ENCODE data around the gene NR2C2.
A peak's percentile ranks its signal among the peaks of the same experiment; 100 is the strongest.

The NR2C2 gene

GRCh38 chr3:15064299-15064834 is 117.0 kb downstream of the NR2C2 start:
- no peak for DNase-seq (ENCODE audit: low read depth)

- peak; percentile 77 for DNase-seq (ENCODE audit: low read depth)
Measured at GRCh38 chr3:15064835-15065549, 117.6 kb downstream of the NR2C2 start, which contains the start of gene MRPS25. TSS of gene MRPS25 (minus strand) at chr3:15065315. CDS start at chr3:15065194, 121 bp downstream.

GRCh38 chr3:15065550-15066007 is 118.2 kb downstream of the NR2C2 start:
- DNase-seq (ENCODE audit: low read depth): no peak

GRCh38 chr3:15066467-15066866 is 119.1 kb downstream of the NR2C2 start:
- no peak for DNase-seq (ENCODE audit: low read depth)

GRCh38 chr3:15069441-15069840 is 122.1 kb downstream of the NR2C2 start:
- no peak for DNase-seq (ENCODE audit: low read depth)

DNA sequence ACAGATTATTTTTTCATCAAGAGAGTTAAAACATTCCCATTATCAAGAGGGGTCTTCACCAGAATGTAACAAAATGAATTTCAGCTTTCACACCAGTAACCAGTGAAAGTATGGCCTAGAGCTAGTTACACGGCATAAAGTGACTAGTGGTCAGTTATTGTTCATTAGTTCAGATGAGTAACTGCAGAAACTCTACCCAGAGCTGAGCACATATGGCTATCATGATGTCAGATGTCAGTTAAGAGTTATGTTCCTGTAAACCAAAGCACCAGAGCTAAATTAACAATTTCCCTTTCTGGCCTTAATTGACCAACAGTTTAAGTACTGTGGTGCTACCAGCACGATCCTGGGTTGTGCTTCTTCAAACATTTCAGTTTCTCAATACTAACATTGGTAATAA is 124.3 kb downstream of the NR2C2 start:
- no peak for DNase-seq (ENCODE audit: low read depth)

DNA sequence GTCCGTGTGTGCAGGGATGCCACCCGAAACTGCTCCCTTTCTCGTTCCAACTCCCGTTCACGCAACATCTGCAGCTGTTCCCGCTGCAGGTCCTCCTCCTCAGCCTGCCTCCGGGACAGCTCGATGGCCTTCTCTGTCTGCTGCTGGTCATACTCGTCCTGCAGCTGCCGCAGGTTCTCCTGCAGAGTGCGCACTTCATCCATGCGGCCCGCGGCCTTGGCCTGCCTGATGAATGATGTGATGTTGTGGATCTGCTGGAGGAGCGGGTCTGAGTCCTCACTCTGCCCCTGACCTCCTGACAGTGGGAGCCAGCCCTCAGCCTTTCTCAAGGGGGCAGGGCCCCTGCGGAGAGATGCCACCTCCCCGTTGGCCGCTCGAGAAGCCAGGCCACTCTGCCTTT is 127.1 kb downstream of the NR2C2 start:
- DNase-seq (ENCODE audit: low read depth): no peak

DNA sequence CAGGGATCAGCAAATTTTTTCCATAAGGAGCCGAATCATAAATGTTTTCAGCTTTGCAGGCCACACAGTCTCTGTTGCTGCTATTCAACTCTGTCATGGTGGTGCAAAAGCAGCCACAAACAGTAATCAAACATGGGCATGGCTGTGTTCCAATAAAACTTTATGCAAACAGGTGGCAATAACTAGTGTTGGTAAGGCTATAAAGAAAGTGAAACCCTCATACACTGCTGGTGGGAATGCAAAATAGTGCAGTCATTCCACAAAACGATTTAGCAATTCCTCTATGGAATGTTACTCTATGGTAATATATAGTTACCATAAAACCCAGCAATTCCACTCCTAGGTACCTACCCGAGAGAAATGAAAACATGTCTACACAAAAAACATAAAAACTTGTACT is 131.7 kb downstream of the NR2C2 start:
- DNase-seq (ENCODE audit: low read depth): no peak

- DNase-seq (ENCODE audit: low read depth): no peak
Measured at GRCh38 chr3:15081960-15082664, 134.7 kb downstream of the NR2C2 start.

DNA sequence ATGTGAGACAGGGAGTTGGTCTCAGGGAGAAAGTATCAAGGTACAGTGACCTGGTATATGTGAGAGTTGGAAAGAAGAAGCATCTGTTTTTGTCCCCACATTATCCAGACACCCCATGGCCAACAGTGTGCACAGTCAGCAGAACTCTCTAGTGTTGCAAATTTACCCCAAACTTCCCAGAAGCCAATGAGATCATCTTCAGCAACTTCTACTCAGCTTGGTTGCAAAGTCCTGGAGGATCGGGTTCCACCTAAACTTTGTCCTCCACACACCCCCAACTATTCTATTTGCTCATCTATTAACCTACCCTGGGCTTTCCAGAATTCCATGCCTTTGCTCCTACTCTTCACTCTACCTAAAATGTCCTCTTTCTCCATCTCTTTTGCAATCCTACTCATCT is 135.9 kb downstream of the NR2C2 start:
- DNase-seq (ENCODE audit: low read depth): no peak

DNA sequence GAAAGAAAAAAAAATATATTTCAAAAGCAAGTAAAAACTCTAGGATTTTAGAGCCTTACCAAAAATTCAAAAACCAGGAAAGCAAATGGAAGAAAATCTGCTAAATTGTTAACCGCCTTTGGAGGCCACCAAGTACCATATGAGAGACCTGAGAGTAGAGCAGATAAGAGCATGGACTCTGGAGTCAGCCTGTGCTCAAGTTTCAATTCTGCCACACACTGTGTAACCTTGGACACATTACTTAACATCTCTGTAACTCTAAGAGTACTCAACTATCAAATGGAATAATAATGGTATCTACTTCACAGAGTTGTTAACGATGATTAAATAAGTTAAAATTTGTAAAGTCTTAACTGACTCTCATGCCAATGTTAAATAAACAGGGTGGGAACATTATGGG is 138.9 kb downstream of the NR2C2 start:
- DNase-seq (ENCODE audit: low read depth): no peak

DNA sequence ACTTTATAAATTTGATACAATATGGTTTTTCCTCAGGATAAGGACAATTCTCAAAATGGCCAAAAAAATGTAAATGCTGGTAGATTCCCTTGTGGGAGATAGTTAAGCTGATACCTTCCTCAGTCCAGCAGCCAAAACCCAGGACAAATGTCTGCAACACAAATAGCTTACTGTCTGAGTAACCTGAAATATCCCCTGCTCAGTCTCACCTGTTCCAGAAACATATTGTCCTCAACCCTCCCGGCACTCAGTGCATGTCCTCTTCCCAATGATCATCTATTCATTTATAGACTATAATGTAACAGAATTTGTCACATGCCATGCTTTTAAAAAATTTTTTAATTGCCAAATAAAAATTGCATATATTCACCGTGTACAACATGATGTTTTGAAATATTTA is 139.3 kb downstream of the NR2C2 start:
- DNase-seq (ENCODE audit: low read depth): no peak

- no peak for DNase-seq (ENCODE audit: low read depth)
Measured at GRCh38 chr3:15089201-15089600, 141.8 kb downstream of the NR2C2 start.

GRCh38 chr3:15091575-15091974 is 144.2 kb downstream of the NR2C2 start:
- no peak for DNase-seq (ENCODE audit: low read depth)

- no peak for DNase-seq (ENCODE audit: low read depth)
Measured at GRCh38 chr3:15092686-15093085, 145.3 kb downstream of the NR2C2 start.

DNA sequence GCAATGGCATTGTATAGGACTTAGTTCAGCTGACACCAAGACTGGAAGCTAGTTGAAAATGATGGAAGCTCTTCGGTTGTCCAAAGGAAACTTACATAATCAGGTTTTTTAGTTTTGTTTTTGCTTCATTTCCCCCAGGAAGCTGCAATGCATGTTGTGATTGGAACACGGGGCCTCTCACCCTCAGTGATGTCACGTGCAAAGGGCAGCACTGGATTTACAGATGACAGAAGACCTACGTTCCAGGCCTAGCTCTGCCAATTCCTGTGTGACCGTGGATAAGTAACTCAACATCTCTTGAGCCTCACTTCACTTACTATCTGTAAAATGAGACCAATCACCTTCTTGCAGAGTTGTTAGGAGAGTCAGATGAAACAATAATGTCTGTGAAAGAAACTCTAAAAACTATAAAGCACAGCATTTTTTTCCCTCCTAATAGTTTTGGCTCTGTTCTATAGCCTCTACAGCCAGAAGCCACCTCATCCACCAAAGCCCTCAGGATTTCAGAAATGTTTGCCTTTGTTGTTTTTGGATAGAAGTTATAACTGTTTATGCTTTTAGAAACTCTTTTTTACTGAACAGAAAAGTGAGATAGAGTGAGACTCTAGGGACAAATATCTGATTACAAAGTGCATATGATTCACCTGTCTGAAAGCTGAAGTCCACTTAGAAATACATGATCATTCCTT is 146.9 kb downstream of the NR2C2 start:
- no peak for DNase-seq (ENCODE audit: low read depth)

GRCh38 chr3:15096046-15096445 is 148.7 kb downstream of the NR2C2 start:
- no peak for DNase-seq (ENCODE audit: low read depth)

DNA sequence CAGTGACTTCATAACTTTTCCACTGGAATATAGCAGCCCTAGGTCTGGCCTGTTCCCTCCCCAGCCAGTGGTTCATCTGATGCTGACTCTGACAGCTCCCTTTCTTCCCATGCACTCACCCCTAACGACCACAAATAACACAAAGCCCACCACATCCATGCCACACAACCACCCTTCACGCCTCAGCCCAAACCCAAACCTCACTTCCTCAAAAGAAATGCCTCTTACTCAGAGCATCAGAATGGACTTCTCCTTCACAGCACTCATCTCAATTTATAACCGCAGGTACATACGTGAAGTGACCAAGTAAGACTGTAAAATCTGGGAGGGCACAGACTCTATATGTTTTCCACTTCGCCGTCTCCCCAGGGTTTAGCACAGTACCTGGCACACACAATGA is 150.5 kb downstream of the NR2C2 start:
- DNase-seq (ENCODE audit: low read depth): no peak
